ENCODE measurements around the gene MKRN2. TPM values are rescaled to one million over a fixed set of nuclear protein-coding genes. Genes with fewer than 3 reads are reported as not detected.

MKRN2 gene
- total and polyA plus RNA-seq, 2 of the 4 experiments (the other 2 are of a cell fraction) = 44.4 to 65.6 TPM

DNA sequence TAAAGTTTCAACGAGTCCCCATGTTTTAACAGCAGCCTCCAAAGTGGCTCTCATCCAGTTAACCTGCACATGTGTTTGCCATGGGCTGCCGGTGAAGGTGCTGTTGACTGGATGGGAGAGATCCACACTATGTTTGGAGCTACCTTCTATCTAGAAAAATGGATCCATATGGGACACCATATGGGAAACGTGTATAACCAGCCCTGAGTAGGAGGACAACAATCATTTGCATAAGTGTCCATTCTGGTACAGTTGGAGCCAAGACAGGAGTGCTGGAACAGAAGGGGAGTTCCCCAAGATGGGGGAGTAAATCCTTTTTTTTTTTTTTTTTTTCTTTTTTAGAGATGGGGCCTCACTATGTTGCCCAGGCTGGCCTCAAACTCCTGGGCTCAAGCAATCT, 36.6 kb downstream of the MKRN2 start:
- POLR2A ChIA-PET (ENCODE audit: unreplicated experiment) = no interaction called here
- intact Hi-C loops (cut with micrococcal nuclease) = no loop called here
- Histone ChIP-seq H4K91ac (ENCODE audit: insufficient read depth, low read depth, low read length) (no peak overlapping the region), H3K9ac (ENCODE audit: low read depth, low read length) (no peak overlapping the region), H3K4me2 (ENCODE audit: low read depth, low read length) (no peak overlapping the region), H3K56ac (ENCODE audit: extremely low read depth, insufficient read depth, low read length) (no peak overlapping the region), H3K36me3 (ENCODE audit: control insufficient read depth, insufficient read depth, low read length) (peaks cover 52% of the 10 kb centered on the region), H3K9me1 (ENCODE audit: insufficient read depth, low read length) (peaks cover 13% of the 10 kb centered on the region; the same call in 1 of the 2 replicates), H2BK120ac (ENCODE audit: low read depth, low read length) (no peak overlapping the region), H3K4ac (ENCODE audit: low read depth, low read length) (no peak overlapping the region), H2AK9ac (replicated peaks; ENCODE audit: low read depth, low read length, poor library complexity) (no peak overlapping the region), H3K9me3 (ENCODE audit: control insufficient read depth, insufficient read depth, low read length) (no peaks in the 10 kb centered on the region), H2AK5ac (ENCODE audit: low read depth, low read length) (no peak overlapping the region), H3K4me1 (ENCODE audit: control insufficient read depth, insufficient read depth, low read length) (peaks cover 3% of the 10 kb centered on the region; the same call in 1 of the 2 replicates), H3K18ac (ENCODE audit: low read depth, low read length) (no peak overlapping the region), H4K20me1 (ENCODE audit: insufficient read depth, low read length) (peaks cover 12% of the 10 kb centered on the region), H2AFZ (replicated peaks; ENCODE audit: low read length, poor library complexity) (no peak overlapping the region), H4K5ac (ENCODE audit: low read depth, low read length) (no peak overlapping the region), H3K79me1 (ENCODE audit: low read depth in 1 of 2, low read length in 2 of 2) (peaks cover 26 to 51% of the 10 kb centered on the region in 2 experiments), H2BK20ac (ENCODE audit: low read depth, low read length) (no peak overlapping the region), H3K14ac (replicated peaks; ENCODE audit: low read depth, low read length) (no peak overlapping the region), H2BK5ac (ENCODE audit: low read depth, low read length, poor library complexity, severe bottlenecking) (no peak overlapping the region), H3K23ac (ENCODE audit: low read depth, low read length) (no peak overlapping the region), H3K4me3 (ENCODE audit: insufficient read depth, low read depth, low read length) (no peak overlapping the region), H3K27me3 (ENCODE audit: control insufficient read depth, insufficient read depth, low read length) (no peaks in the 10 kb centered on the region), H3K27ac (ENCODE audit: insufficient read depth, low read length) (no peak overlapping the region), H2BK15ac (ENCODE audit: low read depth, low read length) (no peak overlapping the region), H4K8ac (ENCODE audit: low read depth in 2 of 2, low read length in 2 of 2) (no peak overlapping the region)
- dilution Hi-C loops (cut with HindIII; ENCODE audit: low sequenced_read_pairs, unreplicated experiment) = no loop called here
- no peak for TF ChIP-seq MAFK (IDR thresholded peaks at IDR 0.05; ENCODE audit: low read depth, low read length)
- TF ChIP-seq MAZ (IDR thresholded peaks at IDR 0.05; ENCODE audit: borderline replicate concordance, low read depth, low read length) = no peak
- TF ChIP-seq, protein P1, sequence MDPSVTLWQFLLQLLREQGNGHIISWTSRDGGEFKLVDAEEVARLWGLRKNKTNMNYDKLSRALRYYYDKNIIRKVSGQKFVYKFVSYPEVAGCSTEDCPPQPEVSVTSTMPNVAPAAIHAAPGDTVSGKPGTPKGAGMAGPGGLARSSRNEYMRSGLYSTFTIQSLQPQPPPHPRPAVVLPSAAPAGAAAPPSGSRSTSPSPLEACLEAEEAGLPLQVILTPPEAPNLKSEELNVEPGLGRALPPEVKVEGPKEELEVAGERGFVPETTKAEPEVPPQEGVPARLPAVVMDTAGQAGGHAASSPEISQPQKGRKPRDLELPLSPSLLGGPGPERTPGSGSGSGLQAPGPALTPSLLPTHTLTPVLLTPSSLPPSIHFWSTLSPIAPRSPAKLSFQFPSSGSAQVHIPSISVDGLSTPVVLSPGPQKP (IDR thresholded peaks at IDR 0.05; ENCODE audit: borderline replicate concordance, low read depth, low read length) = no peak
- no peak for TF ChIP-seq POLR2A (IDR thresholded peaks at IDR 0.05; ENCODE audit: low read depth, low read length)
- in situ Hi-C loops (cut with MboI; ENCODE audit: low sequenced_read_pairs) = no loop called here
- no peak for ATAC-seq (ENCODE audit: low read depth)
- BruUV-seq (replicated peaks) = no TSS peak
- DNase-seq = no peak
- CTCF ChIA-PET = no interaction called here
- WGBS, 2 experiments (ENCODE audit: extremely low coverage in 2 of 2, insufficient read length in 1 of 2) = no CpG with 5 or more reads among the region's 3 CpGs

All from IMR-90 (cell line).